Measurements from ENCODE around the gene DSE.

DNA sequence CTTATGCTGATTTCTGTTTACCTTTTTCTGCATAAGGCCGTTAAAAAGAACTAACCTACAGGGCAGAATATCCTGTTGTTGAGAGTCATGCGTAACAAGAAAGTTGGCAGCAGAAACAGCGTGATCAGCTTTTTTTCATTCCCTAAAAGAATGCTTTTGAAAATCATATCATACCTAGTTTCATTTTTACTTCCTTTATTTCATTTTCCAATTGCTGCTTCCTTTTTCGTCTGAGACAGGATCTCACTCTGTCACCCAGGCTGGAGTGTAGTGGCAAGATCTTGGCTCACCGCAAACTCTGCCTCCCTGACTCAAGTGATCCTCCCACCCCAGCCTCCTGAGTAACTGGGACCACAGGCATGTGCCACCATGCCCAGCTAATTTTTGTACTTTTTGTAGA lies 94.5 kb downstream of the DSE start:
- TF ChIP-seq, protein P1, sequence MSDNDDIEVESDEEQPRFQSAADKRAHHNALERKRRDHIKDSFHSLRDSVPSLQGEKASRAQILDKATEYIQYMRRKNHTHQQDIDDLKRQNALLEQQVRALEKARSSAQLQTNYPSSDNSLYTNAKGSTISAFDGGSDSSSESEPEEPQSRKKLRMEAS (IDR thresholded peaks at IDR 0.05): no peak
- TF ChIP-seq FOXM1 (IDR thresholded peaks at IDR 0.05; ENCODE audit: borderline replicate concordance, low read depth): no peak
- no peak for TF ChIP-seq REST (IDR thresholded peaks at IDR 0.05; ENCODE audit: low read depth)
- TF ChIP-seq, protein P2, sequence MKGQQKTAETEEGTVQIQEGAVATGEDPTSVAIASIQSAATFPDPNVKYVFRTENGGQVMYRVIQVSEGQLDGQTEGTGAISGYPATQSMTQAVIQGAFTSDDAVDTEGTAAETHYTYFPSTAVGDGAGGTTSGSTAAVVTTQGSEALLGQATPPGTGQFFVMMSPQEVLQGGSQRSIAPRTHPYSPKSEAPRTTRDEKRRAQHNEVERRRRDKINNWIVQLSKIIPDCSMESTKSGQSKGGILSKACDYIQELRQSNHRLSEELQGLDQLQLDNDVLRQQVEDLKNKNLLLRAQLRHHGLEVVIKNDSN (IDR thresholded peaks at IDR 0.05): no peak
- no peak for TF ChIP-seq CREB1 (IDR thresholded peaks at IDR 0.05; ENCODE audit: low read depth)
- TF ChIP-seq EP300 (IDR thresholded peaks at IDR 0.05; ENCODE audit: borderline replicate concordance): no peak
- TF ChIP-seq TAF1 (IDR thresholded peaks at IDR 0.05; ENCODE audit: low read depth): no peak
- TF ChIP-seq EGR1 (IDR thresholded peaks at IDR 0.05): no peak
- no peak for TF ChIP-seq ZBTB7A (IDR thresholded peaks at IDR 0.05; ENCODE audit: low read depth)
- no peak for TF ChIP-seq YY1 (IDR thresholded peaks at IDR 0.05; ENCODE audit: low read depth)
- TF ChIP-seq RAD21 (IDR thresholded peaks at IDR 0.05; ENCODE audit: low read depth): no peak
